IMR-90 (cell line): Measurements from ENCODE around the gene CEP70. TPM values are rescaled to one million over a fixed set of nuclear protein-coding genes. Genes with fewer than 3 reads are reported as not detected.

Experiments
- ATAC-seq: fragments of 200-7000 bp; cut with Tn5 transposase; 2 replicates; pipeline ENCODE4 v1.9.1; 2020; ENCODE audit warnings: low read depth, mild to moderate bottlenecking, moderate library complexity
- BruUV-seq: library from RNA; stranded (reverse); fragments of 400-500 nt; replicated peaks from 2 replicates; lab custom pipeline; 2021; lab: Mats Ljungman, UMichigan
- CTCF ChIA-PET: fragments of 300-600 bp; formaldehyde crosslinking; extraction: SDS; loops from one replicate; lab custom pipeline; 2021; ENCODE audit warnings: antibody characterized with exemption; lab: Yijun Ruan, JAX
- POLR2A ChIA-PET: fragments of 300-600 bp; sonication (Branson Sonifier 250); formaldehyde crosslinking; loops from one replicate; lab custom pipeline; 2022; ENCODE audit warnings: antibody characterized with exemption; ENCODE audit not compliant: unreplicated experiment; lab: Charles Lee
- DNase-seq: peaks from one replicate; pipeline ENCODE4 v3.0.0; 2013
- H2AFZ ChIP-seq: replicated peaks from 2 replicates; pipeline ENCODE3; 2013; ENCODE audit warnings: low read length, mild to moderate bottlenecking; ENCODE audit not compliant: poor library complexity
- H2AK5ac ChIP-seq: 2 replicates; pipeline ENCODE4 v1.6.1; 2013; ENCODE audit warnings: low read depth, low read length, inconsistent platforms
- H2AK9ac ChIP-seq: replicated peaks from 2 replicates; pipeline ENCODE3; 2013; ENCODE audit warnings: mild to moderate bottlenecking, low read depth, low read length, moderate library complexity; ENCODE audit not compliant: poor library complexity
- H2BK120ac ChIP-seq: 2 replicates; pipeline ENCODE4 v1.6.1; 2013; ENCODE audit warnings: low read depth, low read length, inconsistent platforms
- H2BK15ac ChIP-seq: 3 replicates; pipeline ENCODE4 v1.6.1; 2013; ENCODE audit warnings: low read depth, low read length, inconsistent platforms
- H2BK20ac ChIP-seq: 2 replicates; pipeline ENCODE4 v1.6.1; 2013; ENCODE audit warnings: low read depth, mild to moderate bottlenecking, inconsistent platforms, low read length, moderate library complexity
- H2BK5ac ChIP-seq: 2 replicates; pipeline ENCODE4 v1.6.1; 2013; ENCODE audit warnings: mild to moderate bottlenecking, low read depth, low read length, inconsistent platforms; ENCODE audit not compliant: poor library complexity, severe bottlenecking
- H3K14ac ChIP-seq: replicated peaks from 2 replicates; pipeline ENCODE4 v1.6.1; 2013; ENCODE audit warnings: low read depth, low read length, inconsistent platforms
- H3K18ac ChIP-seq: 2 replicates; pipeline ENCODE4 v1.6.1; 2013; ENCODE audit warnings: low read depth, low read length, control low read depth
- H3K23ac ChIP-seq: 2 replicates; pipeline ENCODE4 v1.6.1; 2013; ENCODE audit warnings: low read depth, low read length, inconsistent platforms
- H3K27ac ChIP-seq: 2 replicates; pipeline ENCODE4 v1.5.1; 2013; ENCODE audit warnings: mild to moderate bottlenecking, control low read depth, low read length; ENCODE audit not compliant: insufficient read depth
- H3K27me3 ChIP-seq: 2 replicates; pipeline ENCODE4 v1.6.1; 2013; ENCODE audit warnings: low read length; ENCODE audit not compliant: control insufficient read depth, insufficient read depth
- H3K36me3 ChIP-seq: 2 replicates; pipeline ENCODE4 v1.6.1; 2013; ENCODE audit warnings: low read length, mixed read lengths; ENCODE audit not compliant: control insufficient read depth, insufficient read depth
- H3K4ac ChIP-seq: 2 replicates; pipeline ENCODE4 v1.6.1; 2013; ENCODE audit warnings: low read depth, low read length, inconsistent platforms
- H3K4me1 ChIP-seq: 2 replicates; pipeline ENCODE4 v1.6.1; 2013; ENCODE audit warnings: low read length, mixed read lengths; ENCODE audit not compliant: control insufficient read depth, insufficient read depth
- H3K4me2 ChIP-seq: 2 replicates; pipeline ENCODE4 v1.6.1; 2013; ENCODE audit warnings: low read depth, mild to moderate bottlenecking, control low read depth, low read length, moderate library complexity
- H3K4me3 ChIP-seq: 2 replicates; pipeline ENCODE4 v1.5.1; 2013; ENCODE audit warnings: low read depth, mild to moderate bottlenecking, control low read depth, low read length, moderate library complexity; ENCODE audit not compliant: insufficient read depth
- H3K56ac ChIP-seq: 2 replicates; pipeline ENCODE4 v1.6.1; 2013; ENCODE audit warnings: low read length, inconsistent platforms; ENCODE audit not compliant: insufficient read depth; ENCODE audit errors: extremely low read depth
- H3K79me1 ChIP-seq, 2 experiments: 2 replicates each; pipeline ENCODE4 v1.6.1; 2013; ENCODE audit warnings: low read length in 2 of 2, inconsistent platforms in 1 of 2, low read depth in 1 of 2
- H3K9ac ChIP-seq: 2 replicates; pipeline ENCODE4 v1.6.1; 2013; ENCODE audit warnings: low read depth, low read length, control low read depth
- H3K9me1 ChIP-seq: 2 replicates; pipeline ENCODE4 v1.6.1; 2013; ENCODE audit warnings: low read length, inconsistent platforms; ENCODE audit not compliant: insufficient read depth
- H3K9me3 ChIP-seq: 2 replicates; pipeline ENCODE4 v1.6.1; 2013; ENCODE audit warnings: low read length; ENCODE audit not compliant: control insufficient read depth, insufficient read depth
- H4K20me1 ChIP-seq: 2 replicates; pipeline ENCODE4 v1.6.1; 2013; ENCODE audit warnings: low read length, inconsistent platforms; ENCODE audit not compliant: insufficient read depth
- H4K5ac ChIP-seq: 2 replicates; pipeline ENCODE4 v1.6.1; 2013; ENCODE audit warnings: mild to moderate bottlenecking, low read depth, low read length, control low read depth
- H4K8ac ChIP-seq, 2 experiments: 2 replicates each; pipeline ENCODE4 v1.6.1; 2013; ENCODE audit warnings: low read depth in 2 of 2, low read length in 2 of 2, control low read depth in 1 of 2, inconsistent platforms in 1 of 2
- H4K91ac ChIP-seq: 2 replicates; pipeline ENCODE4 v1.6.1; 2013; ENCODE audit warnings: low read depth, low read length, inconsistent platforms; ENCODE audit not compliant: insufficient read depth
- BHLHE40 ChIP-seq: fragments of 150-350 bp; IDR thresholded peaks from 2 replicates; pipeline ENCODE4 v1.6.1; 2016; ENCODE audit warnings: mild to moderate bottlenecking, low read depth, low read length
- MAFK ChIP-seq: IDR thresholded peaks from 2 replicates; pipeline ENCODE4 v1.6.1; 2012; ENCODE audit warnings: low read depth, low read length, improper control_type of control experiment
- RAD21 ChIP-seq: IDR thresholded peaks from 2 replicates; pipeline ENCODE4 v1.6.1; 2012; ENCODE audit warnings: low read length, improper control_type of control experiment
- RFX5 ChIP-seq: IDR thresholded peaks from 2 replicates; pipeline ENCODE4 v1.8.0; 2012; ENCODE audit warnings: low read depth, mild to moderate bottlenecking, low read length, moderate library complexity
- SMC3 ChIP-seq: fragments of 150-350 bp; IDR thresholded peaks from 2 replicates; pipeline ENCODE4 v1.6.1; 2016; ENCODE audit warnings: low read depth, mild to moderate bottlenecking, antibody characterized with exemption, low read length, moderate library complexity
- USF2 ChIP-seq: fragments of 150-350 bp; IDR thresholded peaks from 2 replicates; pipeline ENCODE4 v1.6.1; 2017; ENCODE audit warnings: mild to moderate bottlenecking, antibody characterized with exemption, low read length, low read depth
- WGBS, 2 experiments: methylation state at CpG; one replicate each; pipeline versions ENCODE4 v1.1.5 to v1.1.7; 2013; ENCODE audit warnings: missing lambda C conversion rate in 2 of 2; ENCODE audit not compliant: insufficient read length in 1 of 2; ENCODE audit errors: extremely low coverage in 2 of 2; 5-methylcytosine and 5-hydroxymethylcytosine counted together
- dilution Hi-C: fragments of 300-500 bp; cut with HindIII; formaldehyde crosslinking; loops from one replicate; pipeline ENCODE4 v1.14.3; 2018; ENCODE audit warnings: low sequenced_read_pairs; ENCODE audit not compliant: unreplicated experiment
- in situ Hi-C: fragments of 300-500 bp; cut with MboI; formaldehyde crosslinking; loops from 3 replicates; pipeline ENCODE4 v1.14.3; 2019; ENCODE audit warnings: low sequenced_read_pairs, inconsistent platforms, mixed read lengths
- intact Hi-C: fragments of 100-400 bp; cut with micrococcal nuclease; formaldehyde crosslinking; loops from 2 replicates; pipeline ENCODE4 v1.10.0; 2022
- polyA plus RNA-seq, 3 experiments: library from polyadenylated mRNA; depleted of rRNA; stranded (reverse); fragments of >200 nt; gene quantifications; 2 replicates each; pipeline ENCODE4 v1.2.3, GENCODE V29; 2012; ENCODE audit warnings: low replicate concordance in 1 of 3
- total RNA-seq: library from RNA; depleted of rRNA; stranded (reverse); fragments of >200 nt; gene quantifications from 2 replicates; pipeline ENCODE4 v1.2.3, GENCODE V29; 2012

The CEP70 gene
- total and polyA plus RNA-seq, 2 of the 4 experiments (the other 2 are of a cell fraction), result 4.6 to 11.1 TPM

GRCh38 chr3:138464491-138464860 lies 129.6 kb downstream of the CEP70 start:
- Histone ChIP-seq H2BK120ac (no peak overlapping the region), H3K9me3 (no peaks in the 10 kb centered on the region), H3K18ac (no peak overlapping the region), H3K79me1 (no peaks in the 10 kb centered on the region), H2BK20ac (no peak overlapping the region), H4K5ac (no peak overlapping the region), H3K27me3 (peaks cover 13% of the 10 kb centered on the region), H3K9ac (no peak overlapping the region), H3K23ac (no peak overlapping the region), H4K91ac (no peak overlapping the region), H2BK15ac (no peak overlapping the region), H2AK5ac (no peak overlapping the region), H3K4me3 (no peak overlapping the region), H3K4me2 (no peak overlapping the region), H4K20me1 (no peaks in the 10 kb centered on the region), H3K56ac (no peak overlapping the region), H3K9me1 (no peaks in the 10 kb centered on the region), H3K4ac (no peak overlapping the region), H3K14ac (no peak overlapping the region), H2AK9ac (no peak overlapping the region), H3K36me3 (no peaks in the 10 kb centered on the region), H3K4me1 (no peaks in the 10 kb centered on the region), H3K27ac (no peak overlapping the region), H2AFZ (peak overlapping the region; percentile 41), H2BK5ac (no peak overlapping the region), H4K8ac (no peak overlapping the region)
- dilution Hi-C loops (no loop called here), intact Hi-C loops (no loop called here), in situ Hi-C loops (no loop called here)
- ChIA-PET POLR2A (no interaction called here), CTCF (no interaction called here)
- 80% methylated on average over 1 of the region's 2 CpGs; no CpG with 5 or more reads in 1 of the 2 experiments for WGBS, 2 experiments
- TF ChIP-seq RAD21, result no peak
- no peak for TF ChIP-seq MAFK
- no peak for TF ChIP-seq RFX5
- no peak for TF ChIP-seq SMC3
- TF ChIP-seq USF2, result no peak
- TF ChIP-seq BHLHE40, result no peak
- BruUV-seq, result no TSS peak
- DNase-seq, result no peak
- ATAC-seq, result no peak
